Measurements from ENCODE around the gene RABGAP1L.

GRCh38 chr1:175023043-175023921 lies 864.0 kb downstream of the RABGAP1L start, which contains the start of gene MRPS14:
- TF ChIP-seq POLR2AphosphoS5 (IDR thresholded peaks at IDR 0.05) (peak; percentile 90), CTCF (IDR thresholded peaks at IDR 0.05) (peak in 1 of 4 experiments; percentile 27)

Data from gastroesophageal sphincter (tissue), 3 donors.